HepG2 (cell line): ENCODE results near the gene ATP5PB. TPM values are rescaled to one million over a fixed set of nuclear protein-coding genes. Genes with fewer than 3 reads are reported as not detected.
A peak's percentile ranks its signal among the peaks of the same experiment; 100 is the strongest.

Experiments
- ATAC-seq: fragments of 200-7000 bp; cut with Tn5 transposase; 3 replicates; pipeline ENCODE4 v1.9.1; 2020; ENCODE audit warnings: mild to moderate bottlenecking, moderate library complexity
- BruUV-seq: library from RNA; stranded (reverse); fragments of 400-500 nt; replicated peaks from 2 replicates; lab custom pipeline; 2021; lab: Mats Ljungman, UMichigan
- CTCF ChIA-PET: fragments of 300-600 bp; formaldehyde crosslinking; extraction: SDS; loops from one replicate; lab custom pipeline; 2021; ENCODE audit warnings: low total read pairs, inconsistent platforms, low intra/inter-chr PET ratio; lab: Yijun Ruan, JAX
- POLR2A ChIA-PET: fragments of 350-600 bp; sonication (Branson Sonifier 250); formaldehyde crosslinking; loops from one replicate; lab custom pipeline; 2020; ENCODE audit warnings: antibody characterized with exemption, inconsistent platforms; lab: Yijun Ruan, JAX
- DNase-seq: peaks from one replicate; pipeline ENCODE4 v3.0.0-alpha.2; 2015; ENCODE audit warnings: low spot score
- FAIRE-seq: peaks from 3 replicates; lab custom pipeline; 2011; peaks lifted over from hg19 to GRCh38; lab: Jason Lieb, UNC
- H2AFZ ChIP-seq: one replicate; pipeline ENCODE4 v1.6.1; 2011; ENCODE audit warnings: low read length, inconsistent platforms
- H3K27ac ChIP-seq: fragments of 300-600 bp; 3 replicates; pipeline ENCODE4 v1.8.0; 2011; ENCODE audit warnings: mixed run types, mild to moderate bottlenecking, mixed read lengths, low read length, inconsistent platforms; ENCODE audit not compliant: insufficient read depth; ENCODE audit errors: extremely low read length
- H3K27me3 ChIP-seq, 2 experiments: fragments of 200-600 bp in 1 of 2; 2 replicates in 1 of 2; 3 replicates in 1 of 2; pipeline versions ENCODE4 v1.6.0 to v1.8.0; 2011; ENCODE audit warnings: low read length in 2 of 2, mild to moderate bottlenecking in 2 of 2, moderate library complexity in 2 of 2, inconsistent platforms in 1 of 2; ENCODE audit not compliant: insufficient read depth in 2 of 2, control insufficient read depth in 1 of 2
- H3K36me3 ChIP-seq, 2 experiments: fragments of 200-600 bp in 1 of 2; replicated peaks in 1 of 2; 2 replicates in 1 of 2; 3 replicates in 1 of 2; pipeline versions ENCODE4 v1.5.1 to v1.8.0; 2011; ENCODE audit warnings: low read length in 2 of 2, inconsistent platforms in 1 of 2; ENCODE audit not compliant: insufficient read depth in 2 of 2, control insufficient read depth in 1 of 2
- H3K4me1 ChIP-seq: 2 replicates; pipeline ENCODE4 v1.5.1; 2012; ENCODE audit warnings: low read length, inconsistent platforms; ENCODE audit not compliant: insufficient read depth
- H3K4me2 ChIP-seq: 2 replicates; pipeline ENCODE4 v1.6.0; 2011; ENCODE audit warnings: low read depth, low read length, inconsistent platforms
- H3K4me3 ChIP-seq, 3 experiments: fragments of 200-600 bp in 1 of 3; sonication (generic), shearing (Covaris generic) in 1 of 3; replicated peaks in 1 of 3; 2 replicates each; pipeline ENCODE4 v1.5.1; 2011 to 2016; ENCODE audit warnings: low read length in 3 of 3, inconsistent platforms in 2 of 3, low read depth in 2 of 3, mild to moderate bottlenecking in 2 of 3, control low read depth in 1 of 3, mixed read lengths in 1 of 3; ENCODE audit not compliant: insufficient read depth in 1 of 3
- H3K79me2 ChIP-seq: one replicate; pipeline ENCODE4 v1.6.1; 2011; ENCODE audit warnings: low read length, inconsistent platforms; ENCODE audit not compliant: insufficient read depth
- H3K9ac ChIP-seq: 2 replicates; pipeline ENCODE4 v1.6.0; 2011; ENCODE audit warnings: mild to moderate bottlenecking, low read depth, low read length, inconsistent platforms; ENCODE audit not compliant: insufficient read depth
- H3K9me3 ChIP-seq: 2 replicates; pipeline ENCODE4 v1.5.1; 2012; ENCODE audit warnings: mild to moderate bottlenecking, low read length
- H4K20me1 ChIP-seq: 2 replicates; pipeline ENCODE4 v1.6.0; 2011; ENCODE audit warnings: inconsistent platforms, mild to moderate bottlenecking, low read length, moderate library complexity; ENCODE audit not compliant: insufficient read depth
- EP300 ChIP-seq, 3 experiments: sonication (generic) in 1 of 3; formaldehyde crosslinking in 1 of 3; IDR thresholded peaks; 2 replicates each; pipeline versions ENCODE4 v1.5.1 to v1.6.1; 2011 to 2020; ENCODE audit warnings: low read depth in 2 of 3, low read length in 2 of 3, borderline replicate concordance in 1 of 3, improper control_type of control experiment in 1 of 3, mild to moderate bottlenecking in 1 of 3, missing genetic modification reagents in 1 of 3, moderate library complexity in 1 of 3
- ESRRA ChIP-seq: sonication (generic); formaldehyde crosslinking; IDR thresholded peaks from 2 replicates; pipeline ENCODE4 v1.5.1; 2020; ENCODE audit warnings: mild to moderate bottlenecking, low read depth, missing genetic modification reagents
- GATAD2A ChIP-seq: IDR thresholded peaks from 2 replicates; pipeline ENCODE4 v1.6.1; 2016
- HOXA9 ChIP-seq: sonication (generic); formaldehyde crosslinking; IDR thresholded peaks from 2 replicates; pipeline ENCODE4 v1.8.1; 2022; ENCODE audit warnings: missing genetic modification reagents, mild to moderate bottlenecking, moderate library complexity, borderline replicate concordance
- NR2F1 ChIP-seq, 2 experiments: fragments of 450-650 bp in 1 of 2; formaldehyde crosslinking in 1 of 2; IDR thresholded peaks; 2 replicates each; pipeline versions ENCODE4 v1.5.0 to v1.6.1; 2016 to 2020; ENCODE audit warnings: mild to moderate bottlenecking in 1 of 2, missing compliant biosample characterization in 1 of 2, missing genetic modification reagents in 1 of 2, moderate library complexity in 1 of 2
- PATZ1 ChIP-seq: sonication (generic); formaldehyde crosslinking; IDR thresholded peaks from 2 replicates; pipeline ENCODE4 v1.4.0; 2020; ENCODE audit warnings: missing genetic modification reagents
- STAT6 ChIP-seq: sonication (generic); formaldehyde crosslinking; IDR thresholded peaks from 2 replicates; pipeline ENCODE4 v1.4.0; 2020; ENCODE audit warnings: missing genetic modification reagents, mild to moderate bottlenecking, borderline replicate concordance
- ZNF577 ChIP-seq: sonication (generic); formaldehyde crosslinking; IDR thresholded peaks from 2 replicates; pipeline ENCODE4 v1.4.0; 2020; ENCODE audit warnings: mild to moderate bottlenecking, low read depth, missing genetic modification reagents, borderline replicate concordance
- ZNF605 ChIP-seq: sonication (generic); formaldehyde crosslinking; IDR thresholded peaks from 2 replicates; pipeline ENCODE4 v1.8.0; 2022; ENCODE audit warnings: mild to moderate bottlenecking, missing genetic modification reagents
- WGBS: methylation state at CpG from one replicate; pipeline ENCODE4 v1.1.6; 2017; ENCODE audit warnings: low lambda C conversion rate; 5-methylcytosine and 5-hydroxymethylcytosine counted together
- in situ Hi-C: cut with HindIII; loops from 2 replicates; pipeline ENCODE4 v1.10.0; 2017; ENCODE audit warnings: low pct_unique_long_range_greater_than_20kb; ENCODE audit not compliant: extremely low pct_ligation_motif_present
- intact Hi-C: fragments of 100-400 bp; cut with micrococcal nuclease; formaldehyde crosslinking; loops from one replicate; pipeline ENCODE4 v1.10.0; 2022; ENCODE audit not compliant: unreplicated experiment
- polyA plus RNA-seq, 8 experiments: library from polyadenylated mRNA; depleted of rRNA in 3 of 8; stranded (reverse) in 7 of 8; unstranded in 1 of 8; fragments of >200 nt; fragmentation: Illumina TruSeq in 4 of 8; extraction: Trizol in 4 of 8; gene quantifications; 2 replicates each; pipeline versions ENCODE4 v1.2.1 to v1.2.3, GENCODE V29; 2011 to 2016; ENCODE audit warnings: low read depth in 4 of 8, missing spikeins in 1 of 8, mixed read lengths in 1 of 8; ENCODE audit not compliant: insufficient read depth in 1 of 8
- total RNA-seq, 5 experiments: library from RNA; depleted of rRNA; stranded (reverse); fragments of >200 nt; fragmentation: Illumina TruSeq; extraction: Trizol; gene quantifications; 2 replicates each; pipeline ENCODE4 v1.2.3, GENCODE V29; 2016; ENCODE audit warnings: low read depth in 1 of 5

Gene ATP5PB
- total and polyA plus RNA-seq, 2 of the 13 experiments (the other 11 are each of a cell fraction or from before 2014, with no cell fraction given) = 297 to 541 TPM

- POLR2A ChIA-PET = no interaction called here
- Histone ChIP-seq H2AFZ (no peak overlapping the region), H3K4me3 (no peak overlapping the region), H4K20me1 (no peaks in the 10 kb centered on the region), H3K4me2 (no peak overlapping the region), H3K9ac (no peak overlapping the region)
- BruUV-seq = no TSS peak
- over 99% methylated on average over 3 of the region's 3 CpGs for WGBS
- no peak for FAIRE-seq
- intact Hi-C loops (no loop called here), in situ Hi-C loops (no loop called here)
- TF ChIP-seq ZNF605 (no peak), ZNF577 (no peak)
- TF ChIP-seq, all 625 proteins: peak for 0
- ATAC-seq (no peak), DNase-seq (no peak)
- Histone ChIP-seq H3K36me3 (peaks cover 25 to 64% of the 10 kb centered on the region in 2 experiments), H3K4me1 (peaks cover 26% of the 10 kb centered on the region), H3K9me3 (no peaks in the 10 kb centered on the region), H3K79me2 (no peaks in the 10 kb centered on the region), H3K27ac (no peak overlapping the region), H3K27me3 (no peaks in the 10 kb centered on the region)
- CTCF ChIA-PET = no interaction called here
These were observed 9.6 kb upstream of the ATP5PB start for GRCh38 chr1:111439461-111440351.

DNA sequence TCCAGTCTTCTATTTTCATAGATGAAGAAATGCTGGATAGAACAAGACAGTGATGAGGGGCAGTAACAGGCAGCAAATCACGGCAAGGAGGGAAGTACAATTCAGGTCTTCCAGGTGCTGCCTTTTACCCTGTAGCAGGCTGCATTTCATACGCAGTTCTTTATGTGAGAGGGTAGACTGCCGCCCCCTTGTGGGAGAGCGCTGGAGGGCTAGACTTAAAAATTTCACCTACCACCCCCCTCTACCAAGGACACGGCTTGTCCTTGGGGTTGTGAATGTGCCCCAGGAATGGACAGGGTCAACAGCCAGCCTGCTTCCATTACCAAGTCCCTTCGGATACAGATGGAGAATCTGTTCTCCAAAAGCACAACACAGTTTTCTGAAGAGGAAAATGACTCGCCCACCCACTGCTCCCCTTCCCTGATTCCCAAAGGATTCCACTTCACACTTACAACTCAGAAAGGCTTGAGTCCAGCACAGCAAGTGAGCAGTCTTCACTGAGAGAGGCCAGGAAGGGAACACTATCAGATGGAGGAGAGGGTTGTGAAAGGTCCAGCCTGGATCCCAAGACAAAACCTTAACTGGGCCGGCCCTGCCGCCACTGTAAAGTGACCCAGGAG, 7.6 kb upstream of the ATP5PB start:
- Histone ChIP-seq H3K9ac (no peak overlapping the region), H3K79me2 (peaks cover 8% of the 10 kb centered on the region), H3K36me3 (peaks cover 27 to 73% of the 10 kb centered on the region in 2 experiments), H3K4me2 (no peak overlapping the region), H3K27me3 (no peaks in the 10 kb centered on the region), H2AFZ (no peak overlapping the region), H3K4me1 (peaks cover 45% of the 10 kb centered on the region), H3K4me3 (no peak overlapping the region), H4K20me1 (no peaks in the 10 kb centered on the region), H3K27ac (peak overlapping the region; percentile 24), H3K9me3 (no peaks in the 10 kb centered on the region)
- intact Hi-C loops (no loop called here), in situ Hi-C loops (no loop called here)
- BruUV-seq = no TSS peak
- FAIRE-seq = peak; percentile 47
- peak; percentile 46 for DNase-seq
- ATAC-seq = peak; percentile 88
- CTCF ChIA-PET = interaction anchor here (0.8 to 1.8 kb wide), 2 partner anchors 42 to 219 kb away, joined by 3 to 4 read pairs; no protein-coding TSS in a partner anchor
- 74% methylated on average over 8 of the region's 9 CpGs for WGBS
- POLR2A ChIA-PET = interaction anchor here (1.7 kb wide), 1 partner anchor 19 kb away, joined by 8 read pairs; no protein-coding TSS in a partner anchor
- TF ChIP-seq GATAD2A = peak; percentile 42; the same call in 1 of the 2 replicates
- TF ChIP-seq EP300 (IDR thresholded peaks at IDR 0.05; ENCODE audit: low read depth in 2 of 2, low read length in 2 of 2) = no peak
- TF ChIP-seq EP300 (CRISPR knock-in tag; IDR thresholded peaks at IDR 0.05; ENCODE audit: borderline replicate concordance) = no peak
- TF ChIP-seq ESRRA = peak; percentile 93
- no peak for TF ChIP-seq NR2F1 (CRISPR knock-in tag; IDR thresholded peaks at IDR 0.05)
- TF ChIP-seq PATZ1 = 0 out of 2 replicates have a peak, but pooled peaks have one; percentile 39
- no peak for TF ChIP-seq HOXA9 (CRISPR knock-in tag)
- no peak for TF ChIP-seq STAT6 (CRISPR knock-in tag)
